ENCODE measurements around the gene ANKRD23. TPM values are rescaled to one million over a fixed set of nuclear protein-coding genes. Genes with fewer than 3 reads are reported as not detected.
"Not testable (repeated sequence)": the region's sequence is repeated elsewhere in the genome, so short reads cannot be mapped to it uniquely, and the experiment has no call there.

Gene ANKRD23
- total RNA-seq, 1 donor from 2014 or later = 5.7 TPM

DNA sequence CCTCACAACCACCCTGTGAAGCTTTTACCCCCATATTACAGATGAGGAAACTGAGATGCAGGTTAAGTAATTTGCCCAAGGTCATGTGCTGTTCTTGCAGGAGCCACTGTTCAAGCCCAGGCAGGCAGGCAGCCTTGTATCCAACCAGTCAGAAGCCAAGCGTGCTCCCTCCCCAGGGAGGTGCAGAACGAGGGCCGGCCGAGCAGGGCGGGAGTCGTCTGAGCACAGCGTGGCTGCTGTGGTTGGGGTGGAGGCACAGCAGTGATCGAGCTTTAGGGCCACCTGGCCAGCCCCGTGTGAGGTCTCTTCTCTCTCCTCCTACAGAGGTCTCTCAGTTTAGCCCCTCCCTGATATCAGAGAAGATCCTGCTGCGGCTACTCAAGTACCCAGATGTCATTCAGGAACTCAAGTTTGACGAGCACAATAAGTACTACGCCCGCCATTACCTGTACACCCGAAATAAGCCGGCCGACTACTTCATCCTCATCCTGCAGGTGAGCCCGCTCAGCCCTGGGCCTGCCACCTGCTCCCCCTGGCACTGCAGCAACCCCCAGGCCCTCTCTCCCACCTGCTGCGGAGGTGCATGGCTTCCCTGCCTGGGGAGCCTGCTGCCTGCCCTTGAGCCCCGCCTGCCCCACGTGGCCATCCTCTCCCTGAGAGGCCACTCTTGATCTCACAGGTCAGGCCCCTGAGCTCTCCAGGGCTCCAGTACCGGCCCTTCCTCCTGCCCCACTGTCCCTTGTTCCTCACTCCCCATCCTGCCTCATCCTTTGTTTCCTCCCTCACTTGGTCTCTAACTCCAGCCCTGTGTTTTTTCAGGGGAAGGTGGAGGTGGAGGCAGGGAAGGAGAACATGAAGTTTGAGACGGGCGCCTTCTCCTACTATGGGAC, 44.8 kb downstream of the ANKRD23 start:
- no peak overlapping the region for H3K27ac Mint-ChIP-seq (ENCODE audit: unreplicated experiment)
- H3K4me1 Mint-ChIP-seq (ENCODE audit: unreplicated experiment) = no peaks in the 10 kb centered on the region
- no peaks in the 10 kb centered on the region for H3K9me3 Mint-ChIP-seq (ENCODE audit: unreplicated experiment)
- TF ChIP-seq, protein P1, sequence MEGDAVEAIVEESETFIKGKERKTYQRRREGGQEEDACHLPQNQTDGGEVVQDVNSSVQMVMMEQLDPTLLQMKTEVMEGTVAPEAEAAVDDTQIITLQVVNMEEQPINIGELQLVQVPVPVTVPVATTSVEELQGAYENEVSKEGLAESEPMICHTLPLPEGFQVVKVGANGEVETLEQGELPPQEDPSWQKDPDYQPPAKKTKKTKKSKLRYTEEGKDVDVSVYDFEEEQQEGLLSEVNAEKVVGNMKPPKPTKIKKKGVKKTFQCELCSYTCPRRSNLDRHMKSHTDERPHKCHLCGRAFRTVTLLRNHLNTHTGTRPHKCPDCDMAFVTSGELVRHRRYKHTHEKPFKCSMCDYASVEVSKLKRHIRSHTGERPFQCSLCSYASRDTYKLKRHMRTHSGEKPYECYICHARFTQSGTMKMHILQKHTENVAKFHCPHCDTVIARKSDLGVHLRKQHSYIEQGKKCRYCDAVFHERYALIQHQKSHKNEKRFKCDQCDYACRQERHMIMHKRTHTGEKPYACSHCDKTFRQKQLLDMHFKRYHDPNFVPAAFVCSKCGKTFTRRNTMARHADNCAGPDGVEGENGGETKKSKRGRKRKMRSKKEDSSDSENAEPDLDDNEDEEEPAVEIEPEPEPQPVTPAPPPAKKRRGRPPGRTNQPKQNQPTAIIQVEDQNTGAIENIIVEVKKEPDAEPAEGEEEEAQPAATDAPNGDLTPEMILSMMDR (IDR thresholded peaks at IDR 0.05) = no peak
- DNase-seq (ENCODE audit: extremely low spot score, unreplicated experiment) = no peak
- no peak overlapping the region for H3K4me3 Mint-ChIP-seq (ENCODE audit: unreplicated experiment)
- H3K27me3 Mint-ChIP-seq (ENCODE audit: unreplicated experiment) = no peaks in the 10 kb centered on the region
- peaks cover 5% of the 10 kb centered on the region for H3K36me3 Mint-ChIP-seq (ENCODE audit: unreplicated experiment)

DNA sequence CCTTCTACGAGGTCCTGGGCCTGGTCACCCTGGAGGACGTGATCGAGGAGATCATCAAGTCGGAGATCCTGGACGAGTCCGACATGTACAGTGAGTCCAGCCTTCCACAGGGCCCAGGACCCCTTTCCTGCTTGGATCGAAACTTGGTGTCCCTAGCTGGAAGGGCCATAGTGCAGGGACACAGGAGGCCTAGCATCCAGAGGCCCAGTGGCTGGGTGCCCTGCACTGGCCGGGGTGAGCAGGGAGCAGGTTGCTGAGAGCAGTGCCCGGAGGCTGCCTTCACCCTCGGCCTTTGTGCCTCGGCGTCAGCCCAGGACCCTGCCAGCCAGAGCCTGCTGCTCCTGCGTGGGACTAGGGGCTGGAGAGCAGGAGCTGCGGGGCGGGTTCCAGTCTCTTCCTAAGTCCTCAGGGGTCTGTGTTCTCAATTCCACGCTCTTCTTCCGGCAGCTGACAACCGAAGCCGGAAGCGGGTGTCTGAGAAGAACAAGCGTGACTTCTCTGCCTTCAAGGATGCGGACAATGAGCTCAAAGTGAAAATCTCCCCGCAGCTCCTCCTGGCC, 46.7 kb downstream of the ANKRD23 start:
- no peak overlapping the region for H3K4me3 Mint-ChIP-seq (ENCODE audit: unreplicated experiment)
- H3K36me3 Mint-ChIP-seq (ENCODE audit: unreplicated experiment) = peaks cover 5% of the 10 kb centered on the region
- no peak for DNase-seq (ENCODE audit: extremely low spot score, unreplicated experiment)
- TF ChIP-seq, protein P1 (IDR thresholded peaks at IDR 0.05) = no peak
- H3K27me3 Mint-ChIP-seq (ENCODE audit: unreplicated experiment) = no peaks in the 10 kb centered on the region
- no peaks in the 10 kb centered on the region for H3K4me1 Mint-ChIP-seq (ENCODE audit: unreplicated experiment)
- no peaks in the 10 kb centered on the region for H3K9me3 Mint-ChIP-seq (ENCODE audit: unreplicated experiment)
- H3K27ac Mint-ChIP-seq (ENCODE audit: unreplicated experiment) = no peak overlapping the region

DNA sequence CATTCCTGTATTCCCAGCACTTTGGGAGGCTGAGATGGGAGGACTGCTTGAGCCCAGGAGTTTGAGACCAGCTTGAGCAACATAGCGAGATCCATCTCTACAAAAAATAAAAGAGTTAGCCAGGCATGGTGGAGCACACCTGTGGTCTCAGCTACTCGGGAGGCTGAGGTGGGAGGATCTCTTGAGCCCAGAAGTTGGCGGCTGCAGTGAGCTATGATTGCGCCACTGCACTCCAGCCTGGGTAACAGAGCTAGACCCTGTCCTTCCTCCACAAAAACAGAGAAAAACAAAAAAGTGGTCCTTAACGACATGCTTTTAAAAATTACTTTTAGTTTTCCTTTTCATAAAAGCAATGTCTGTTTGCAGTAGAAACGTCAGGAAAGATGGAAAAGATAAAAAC, 47.3 kb downstream of the ANKRD23 start:
- not testable (repeated sequence) for H3K4me1 Mint-ChIP-seq (ENCODE audit: unreplicated experiment); H3K36me3 Mint-ChIP-seq (ENCODE audit: unreplicated experiment); H3K4me3 Mint-ChIP-seq (ENCODE audit: unreplicated experiment); H3K27ac Mint-ChIP-seq (ENCODE audit: unreplicated experiment); DNase-seq (ENCODE audit: extremely low spot score, unreplicated experiment); H3K27me3 Mint-ChIP-seq (ENCODE audit: unreplicated experiment); H3K9me3 Mint-ChIP-seq (ENCODE audit: unreplicated experiment)

DNA sequence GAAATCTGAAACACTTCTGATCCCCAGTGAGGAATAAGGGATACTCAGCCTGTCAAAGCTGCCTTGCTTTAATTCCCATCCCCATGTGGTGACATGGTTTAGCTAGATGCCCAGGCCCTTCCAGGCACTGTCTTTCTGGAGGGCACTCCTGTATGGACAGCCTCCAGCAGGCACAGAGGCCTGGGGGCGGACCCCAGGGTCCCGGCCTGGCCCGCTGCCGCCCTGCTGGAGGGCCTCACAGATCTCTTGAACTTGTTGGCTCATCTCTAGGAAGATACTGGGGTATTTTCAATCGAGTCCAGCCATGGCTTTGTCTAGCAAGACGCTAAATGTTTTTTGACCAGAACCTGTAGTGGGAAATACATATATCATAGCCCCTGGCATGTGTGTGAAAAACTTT, 48.7 kb downstream of the ANKRD23 start:
- H3K36me3 Mint-ChIP-seq (ENCODE audit: unreplicated experiment) = peaks cover 5% of the 10 kb centered on the region
- no peaks in the 10 kb centered on the region for H3K27me3 Mint-ChIP-seq (ENCODE audit: unreplicated experiment)
- H3K27ac Mint-ChIP-seq (ENCODE audit: unreplicated experiment) = no peak overlapping the region
- TF ChIP-seq, protein P1 (IDR thresholded peaks at IDR 0.05) = no peak
- DNase-seq (ENCODE audit: extremely low spot score, unreplicated experiment) = no peak
- no peaks in the 10 kb centered on the region for H3K9me3 Mint-ChIP-seq (ENCODE audit: unreplicated experiment)
- no peak overlapping the region for H3K4me3 Mint-ChIP-seq (ENCODE audit: unreplicated experiment)
- H3K4me1 Mint-ChIP-seq (ENCODE audit: unreplicated experiment) = no peaks in the 10 kb centered on the region

DNA sequence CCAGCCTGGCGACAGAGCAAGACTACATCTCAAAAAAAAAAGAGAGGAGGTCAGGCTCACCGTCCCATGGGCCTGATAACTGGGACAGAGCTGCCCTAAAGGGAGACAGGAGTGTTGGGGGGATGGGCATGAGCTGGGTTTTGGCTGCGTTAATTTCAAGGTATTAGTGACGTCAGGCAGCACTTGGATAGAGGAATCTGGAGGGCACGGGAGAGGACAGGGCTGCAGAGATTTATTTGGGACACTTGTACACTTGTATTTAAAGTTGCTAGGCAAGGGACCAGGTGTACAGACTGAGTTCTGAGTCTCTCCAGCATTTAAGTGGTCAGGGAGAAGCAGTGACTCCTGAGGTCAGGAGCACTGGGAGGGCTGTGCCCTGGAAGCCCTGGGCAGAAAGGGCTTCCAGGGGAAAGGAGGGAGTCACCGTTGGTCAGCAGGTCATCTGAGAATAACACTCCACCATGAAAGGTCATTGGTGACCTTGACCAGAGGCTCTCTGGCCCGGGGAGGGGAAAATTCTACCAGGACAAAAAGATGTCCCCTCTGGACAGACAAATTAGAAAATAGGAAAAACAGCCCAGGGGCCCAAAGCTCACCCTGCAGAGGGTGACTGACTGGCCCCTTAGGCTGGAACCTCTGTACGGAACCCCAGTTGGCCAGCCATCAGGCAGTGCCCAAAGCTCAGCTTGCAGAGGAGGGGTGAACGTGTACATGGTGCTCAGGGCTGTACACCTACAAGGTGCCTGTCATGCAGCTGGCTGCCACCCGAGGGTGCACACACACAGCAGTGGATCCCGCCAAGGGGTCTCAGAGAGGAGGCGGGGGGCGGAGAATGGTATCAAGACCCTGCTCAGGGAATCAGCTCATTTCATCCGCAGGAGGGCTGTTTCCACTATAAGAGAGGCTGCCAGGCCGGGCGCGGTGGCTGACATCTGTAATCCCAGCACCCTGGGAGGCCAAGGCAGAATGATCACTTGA, 50.8 kb downstream of the ANKRD23 start:
- H3K27me3 Mint-ChIP-seq (ENCODE audit: unreplicated experiment) = no peaks in the 10 kb centered on the region
- H3K36me3 Mint-ChIP-seq (ENCODE audit: unreplicated experiment) = no peaks in the 10 kb centered on the region
- H3K4me1 Mint-ChIP-seq (ENCODE audit: unreplicated experiment) = peaks cover 12% of the 10 kb centered on the region
- no peak overlapping the region for H3K4me3 Mint-ChIP-seq (ENCODE audit: unreplicated experiment)
- no peak for DNase-seq (ENCODE audit: extremely low spot score, unreplicated experiment)
- no peaks in the 10 kb centered on the region for H3K9me3 Mint-ChIP-seq (ENCODE audit: unreplicated experiment)
- H3K27ac Mint-ChIP-seq (ENCODE audit: unreplicated experiment) = no peak overlapping the region
- TF ChIP-seq, protein P1 (IDR thresholded peaks at IDR 0.05) = no peak
